Raji (cell line): ENCODE data around the gene LINC00305.

ENCODE experiments used
- POLR2A ChIP-seq: IDR thresholded peaks from 2 replicates; pipeline ENCODE4 v1.6.1; 2011; ENCODE audit warnings: low read depth, low read length, control low read depth; ENCODE audit not compliant: insufficient read depth

Gene LINC00305

GRCh38 chr18:64134044-64134747 lies 14.7 kb downstream of the LINC00305 start:
- no peak for TF ChIP-seq POLR2A

GRCh38 chr18:64132871-64133270 lies 16.0 kb downstream of the LINC00305 start:
- no peak for TF ChIP-seq POLR2A

GRCh38 chr18:64131314-64131713 lies 17.6 kb downstream of the LINC00305 start:
- TF ChIP-seq POLR2A = no peak

GRCh38 chr18:64127172-64127571 lies 21.7 kb downstream of the LINC00305 start:
- TF ChIP-seq POLR2A = no peak

- no peak for TF ChIP-seq POLR2A
Observed at GRCh38 chr18:64119916-64120315, 29.0 kb downstream of the LINC00305 start.

- TF ChIP-seq POLR2A = no peak
Observed at GRCh38 chr18:64118406-64118805, 30.5 kb downstream of the LINC00305 start.

GRCh38 chr18:64116571-64117175 lies 32.2 kb downstream of the LINC00305 start:
- no peak for TF ChIP-seq POLR2A

GRCh38 chr18:64115881-64116280 lies 33.0 kb downstream of the LINC00305 start:
- TF ChIP-seq POLR2A = no peak

- TF ChIP-seq POLR2A = no peak
Observed at GRCh38 chr18:64111950-64112349, 36.9 kb downstream of the LINC00305 start.

- TF ChIP-seq POLR2A = no peak
Observed at GRCh38 chr18:64110692-64111480, 38.0 kb downstream of the LINC00305 start.

GRCh38 chr18:64103986-64104385 lies 44.9 kb downstream of the LINC00305 start:
- no peak for TF ChIP-seq POLR2A

- no peak for TF ChIP-seq POLR2A
Observed at GRCh38 chr18:64100116-64100922, 48.6 kb downstream of the LINC00305 start.

- TF ChIP-seq POLR2A = no peak
Observed at GRCh38 chr18:64099244-64099643, 49.6 kb downstream of the LINC00305 start.

GRCh38 chr18:64097497-64097896 lies 51.4 kb downstream of the LINC00305 start:
- no peak for TF ChIP-seq POLR2A

GRCh38 chr18:64095056-64095455 lies 53.8 kb downstream of the LINC00305 start:
- no peak for TF ChIP-seq POLR2A
